Adipocyte (in vitro differentiated cells): ENCODE data around the gene NLRC4.
"Not testable (repeated sequence)": the region's sequence is repeated elsewhere in the genome, so short reads cannot be mapped to it uniquely, and the experiment has no call there.

Experiments used
- DNase-seq: peaks from one replicate; pipeline ENCODE4 v3.0.0-alpha.2; 2015; ENCODE audit warnings: low read depth
- H3K27me3 ChIP-seq: replicated peaks from 2 replicates; pipeline ENCODE4 v1.7.0; 2013; ENCODE audit warnings: mild to moderate bottlenecking, low read length, moderate library complexity; ENCODE audit not compliant: control insufficient read depth, insufficient read depth
- H3K36me3 ChIP-seq: 2 replicates; pipeline ENCODE4 v1.7.0; 2013; ENCODE audit warnings: low read length, mild to moderate bottlenecking, moderate library complexity; ENCODE audit not compliant: control insufficient read depth, insufficient read depth, severe bottlenecking
- H3K4me1 ChIP-seq: 2 replicates; pipeline ENCODE4 v1.7.0; 2013; ENCODE audit warnings: mild to moderate bottlenecking, low read length, moderate library complexity; ENCODE audit not compliant: control insufficient read depth, insufficient read depth
- H3K4me3 ChIP-seq: 2 replicates; pipeline ENCODE4 v1.7.0; 2013; ENCODE audit warnings: mild to moderate bottlenecking, low read length, moderate library complexity
- H3K9ac ChIP-seq: 2 replicates; pipeline ENCODE4 v1.7.0; 2013; ENCODE audit warnings: mild to moderate bottlenecking, low read length, moderate library complexity
- H3K9me3 ChIP-seq: 2 replicates; pipeline ENCODE4 v1.7.0; 2013; ENCODE audit warnings: mild to moderate bottlenecking, low read length, moderate library complexity; ENCODE audit not compliant: control insufficient read depth

NLRC4 gene

GRCh38 chr2:32237996-32238395 is 26.7 kb downstream of the NLRC4 start:
- Histone ChIP-seq H3K4me1 (no peaks in the 10 kb centered on the region), H3K36me3 (peaks cover 7% of the 10 kb centered on the region), H3K9ac (no peak overlapping the region), H3K4me3 (no peak overlapping the region), H3K9me3 (peaks cover 4% of the 10 kb centered on the region), H3K27me3 (no peaks in the 10 kb centered on the region)
- no peak for DNase-seq

DNA sequence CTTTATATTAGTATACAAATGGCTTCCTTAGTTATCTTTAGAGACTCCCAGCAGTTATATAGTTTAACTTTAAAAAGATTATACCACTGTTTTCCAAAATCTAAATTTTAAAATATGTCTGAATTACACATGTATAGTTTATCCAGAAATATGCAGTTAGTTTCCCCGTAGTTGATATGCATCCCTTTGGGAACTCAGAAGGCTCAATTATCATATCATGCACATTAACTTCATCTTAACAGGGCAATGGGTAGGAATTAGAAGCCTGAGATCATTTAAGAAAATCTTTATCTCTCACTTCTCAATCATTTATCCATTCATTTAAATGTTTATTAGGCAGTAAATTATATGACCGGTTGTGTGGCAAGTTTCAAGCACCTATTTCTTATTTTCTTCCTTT is 27.2 kb downstream of the NLRC4 start:
- Histone ChIP-seq H3K4me1 (no peaks in the 10 kb centered on the region), H3K36me3 (peaks cover 7% of the 10 kb centered on the region), H3K4me3 (no peak overlapping the region), H3K9ac (no peak overlapping the region), H3K27me3 (no peaks in the 10 kb centered on the region), H3K9me3 (peaks cover 4% of the 10 kb centered on the region)
- no peak for DNase-seq

GRCh38 chr2:32235315-32235714 is 29.4 kb downstream of the NLRC4 start:
- Histone ChIP-seq H3K36me3 (peaks cover 7% of the 10 kb centered on the region), H3K27me3 (no peaks in the 10 kb centered on the region), H3K4me1 (no peaks in the 10 kb centered on the region), H3K4me3 (no peak overlapping the region), H3K9ac (no peak overlapping the region), H3K9me3 (peaks cover 4% of the 10 kb centered on the region)
- peak; percentile 58 for DNase-seq

- Histone ChIP-seq H3K9me3 (peaks cover 4% of the 10 kb centered on the region), H3K36me3 (peaks cover 3% of the 10 kb centered on the region), H3K4me1 (no peaks in the 10 kb centered on the region), H3K27me3 (no peaks in the 10 kb centered on the region), H3K4me3 (no peak overlapping the region), H3K9ac (no peak overlapping the region)
- DNase-seq: no peak
These were observed 32.7 kb downstream of the NLRC4 start for GRCh38 chr2:32231959-32232358.

DNA sequence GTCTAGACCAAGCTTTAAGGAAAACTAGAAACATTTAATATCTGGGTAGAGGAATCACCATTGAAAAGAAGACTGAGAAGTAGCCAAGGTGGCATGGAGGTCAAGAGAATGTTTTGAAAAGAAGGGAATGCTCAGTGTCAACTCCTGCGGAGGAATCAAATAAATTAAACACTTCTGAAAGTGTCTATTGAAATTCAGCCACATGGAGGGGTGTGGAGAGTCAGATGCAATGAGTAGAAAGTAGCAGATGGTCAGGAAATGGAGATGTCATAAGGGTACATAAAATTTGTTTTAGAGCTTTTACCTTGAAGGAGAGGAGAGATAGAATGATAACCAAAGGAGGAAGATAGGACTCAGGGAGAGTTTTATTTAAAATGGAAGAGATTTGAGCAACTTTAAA is 35.1 kb downstream of the NLRC4 start:
- peaks cover 17% of the 10 kb centered on the region for H3K36me3 ChIP-seq
- no peak overlapping the region for H3K4me3 ChIP-seq
- no peak for DNase-seq
- H3K9ac ChIP-seq: no peak overlapping the region
- H3K9me3 ChIP-seq: no peaks in the 10 kb centered on the region
- H3K27me3 ChIP-seq: no peaks in the 10 kb centered on the region
- no peaks in the 10 kb centered on the region for H3K4me1 ChIP-seq

- H3K27me3 ChIP-seq: no peaks in the 10 kb centered on the region
- no peaks in the 10 kb centered on the region for H3K9me3 ChIP-seq
- DNase-seq: no peak
- no peaks in the 10 kb centered on the region for H3K4me1 ChIP-seq
- no peak overlapping the region for H3K4me3 ChIP-seq
- no peak overlapping the region for H3K9ac ChIP-seq
- H3K36me3 ChIP-seq: peaks cover 32% of the 10 kb centered on the region
These were observed 36.5 kb downstream of the NLRC4 start for GRCh38 chr2:32228181-32228580.

- H3K9me3 ChIP-seq: no peaks in the 10 kb centered on the region
- H3K4me3 ChIP-seq: no peak overlapping the region
- DNase-seq: peak; percentile 4
- no peaks in the 10 kb centered on the region for H3K4me1 ChIP-seq
- no peak overlapping the region for H3K9ac ChIP-seq
- peaks cover 39% of the 10 kb centered on the region for H3K36me3 ChIP-seq
- no peaks in the 10 kb centered on the region for H3K27me3 ChIP-seq
These were observed 37.2 kb downstream of the NLRC4 start for GRCh38 chr2:32227492-32227891.

DNA sequence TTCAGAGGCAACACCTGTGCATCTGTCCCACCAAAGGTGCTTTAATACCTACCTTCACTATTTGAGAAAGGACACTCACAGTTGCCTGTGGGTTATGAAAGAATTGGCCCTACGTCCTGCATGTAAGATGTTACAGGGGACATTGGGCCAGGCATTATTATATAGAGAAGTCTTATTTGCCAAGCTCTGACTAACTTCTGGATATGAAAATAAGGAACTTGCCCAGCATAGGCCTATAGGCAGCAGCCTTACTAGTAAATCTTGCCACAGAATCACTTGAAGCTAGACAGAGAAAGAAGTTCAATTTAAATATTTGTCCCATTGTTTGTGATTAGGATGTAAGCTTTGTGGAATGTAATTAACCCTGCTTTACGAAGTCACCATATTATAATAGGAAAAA is 41.7 kb downstream of the NLRC4 start:
- no peaks in the 10 kb centered on the region for H3K27me3 ChIP-seq

GRCh38 chr2:32220445-32220844 is 44.2 kb downstream of the NLRC4 start:
- no peak for DNase-seq
- Histone ChIP-seq H3K27me3 (no peaks in the 10 kb centered on the region), H3K4me1 (no peaks in the 10 kb centered on the region), H3K9me3 (no peaks in the 10 kb centered on the region), H3K9ac (no peak overlapping the region), H3K36me3 (peaks cover 65% of the 10 kb centered on the region), H3K4me3 (no peak overlapping the region)

More for the DNA sequence above, 41.7 kb downstream of the NLRC4 start:
- Histone ChIP-seq H3K4me1 (no peaks in the 10 kb centered on the region), H3K4me3 (no peak overlapping the region), H3K36me3 (peaks cover 69% of the 10 kb centered on the region), H3K9me3 (no peaks in the 10 kb centered on the region), H3K9ac (no peak overlapping the region)
- DNase-seq: no peak

DNA sequence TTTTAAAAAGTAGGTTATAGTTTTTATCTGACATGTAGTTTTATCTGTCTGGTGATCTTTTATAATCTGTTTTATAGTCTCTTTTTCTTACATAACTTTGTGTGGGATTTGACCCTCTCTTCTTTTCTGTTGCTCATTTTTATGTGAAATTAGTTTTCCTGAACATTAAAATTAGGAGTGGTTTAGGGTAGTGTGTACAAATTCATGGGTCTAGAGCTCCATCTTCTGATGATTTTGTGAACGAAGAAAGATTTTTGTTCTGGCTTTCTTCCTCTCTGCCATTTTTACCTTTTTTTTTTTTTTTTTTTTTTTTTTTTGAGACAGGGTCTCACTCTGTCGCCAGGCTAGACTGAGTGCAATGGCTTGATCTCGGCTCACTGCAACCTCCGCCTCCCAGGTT is 52.4 kb downstream of the NLRC4 start:
- Histone ChIP-seq H3K4me1 (no peaks in the 10 kb centered on the region), H3K36me3 (peaks cover 33% of the 10 kb centered on the region)
- DNase-seq: peak; percentile 22

DNA sequence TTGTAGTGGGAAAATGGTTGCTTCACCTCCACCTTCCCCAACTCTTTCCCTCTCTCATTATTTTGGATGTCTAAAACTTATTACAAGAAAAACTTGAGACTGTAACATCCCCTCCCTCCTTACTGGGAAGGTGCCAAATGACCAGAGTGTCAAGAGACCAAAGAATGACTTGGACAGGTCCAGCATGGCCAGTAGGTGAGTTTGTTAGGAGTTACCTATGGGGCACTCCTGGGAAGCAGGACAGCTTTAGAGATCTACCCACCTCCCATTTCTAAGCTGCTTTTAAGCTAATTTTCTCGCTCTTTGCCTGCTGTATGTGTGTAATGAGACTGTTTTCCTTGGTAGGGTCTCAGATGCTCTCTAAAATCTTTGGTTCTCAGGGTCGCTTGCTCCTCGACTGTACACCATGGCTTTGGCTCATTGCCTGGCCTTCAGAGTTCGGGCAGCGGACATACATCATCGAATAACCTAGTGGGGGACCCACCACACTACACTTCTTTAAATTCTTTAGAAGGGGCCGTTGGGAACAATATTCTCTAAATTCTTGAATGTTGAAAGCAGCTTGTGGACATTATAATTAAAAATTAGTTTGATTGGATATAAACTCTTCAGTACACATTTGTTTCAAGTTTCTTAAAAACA is 53.8 kb downstream of the NLRC4 start:
- no peaks in the 10 kb centered on the region for H3K4me1 ChIP-seq
- no peak for DNase-seq
- no peaks in the 10 kb centered on the region for H3K9me3 ChIP-seq
- H3K36me3 ChIP-seq: peaks cover 32% of the 10 kb centered on the region
- no peaks in the 10 kb centered on the region for H3K27me3 ChIP-seq
- H3K9ac ChIP-seq: no peak overlapping the region
- H3K4me3 ChIP-seq: no peak overlapping the region

More for the DNA sequence above, 52.4 kb downstream of the NLRC4 start:
- no peak overlapping the region for H3K9ac ChIP-seq
- H3K9me3 ChIP-seq: no peaks in the 10 kb centered on the region
- no peak overlapping the region for H3K4me3 ChIP-seq
- H3K27me3 ChIP-seq: no peaks in the 10 kb centered on the region

DNA sequence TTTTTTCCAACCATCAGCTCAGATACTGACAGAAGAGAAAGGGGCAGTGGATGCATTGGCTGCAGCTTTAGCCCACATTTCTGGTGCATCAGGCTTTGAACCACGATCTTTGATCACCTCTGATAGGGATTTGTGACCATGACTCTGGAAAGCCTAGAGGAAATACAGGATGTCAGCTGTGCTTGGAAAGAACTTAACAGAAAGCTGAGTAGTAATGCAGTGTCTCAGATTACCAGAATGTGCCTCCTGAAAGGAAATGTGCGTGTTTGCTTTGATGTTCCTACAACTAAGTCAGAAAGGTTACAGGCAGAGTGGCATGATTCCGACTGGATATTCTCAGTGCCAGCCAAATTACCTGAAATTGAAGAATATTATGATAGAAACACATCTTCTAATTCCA is 61.3 kb downstream of the NLRC4 start:
- H3K9me3 ChIP-seq, DNase-seq, H3K4me3 ChIP-seq, H3K27me3 ChIP-seq, H3K9ac ChIP-seq, H3K4me1 ChIP-seq: not testable (repeated sequence)
- H3K36me3 ChIP-seq: peaks cover 50% of the 10 kb centered on the region
